HFFc6 (cell line): ENCODE measurements around the gene OPCML. TPM values are rescaled to one million over a fixed set of nuclear protein-coding genes. Genes with fewer than 3 reads are reported as not detected.

Source experiments
- DNase-seq: peaks from one replicate; pipeline ENCODE4 v3.0.0-alpha.2; 2018
- H3K27ac Mint-ChIP-seq: 2 replicates; pipeline ENCODE4 v1.8.0; 2020; ENCODE audit warnings: mild to moderate bottlenecking, mixed read lengths
- H3K27me3 Mint-ChIP-seq: 2 replicates; pipeline ENCODE4 v1.8.0; 2021; ENCODE audit warnings: mild to moderate bottlenecking, moderate library complexity, mixed read lengths; ENCODE audit not compliant: insufficient read depth
- H3K36me3 Mint-ChIP-seq: 2 replicates; pipeline ENCODE4 v1.8.0; 2021; ENCODE audit warnings: low read depth, mixed read lengths
- H3K4me1 Mint-ChIP-seq: 2 replicates; pipeline ENCODE4 v1.8.0; 2020; ENCODE audit warnings: low read depth, mixed read lengths
- H3K4me3 Mint-ChIP-seq: 2 replicates; pipeline ENCODE4 v1.8.0; 2020; ENCODE audit warnings: mild to moderate bottlenecking, moderate library complexity, mixed read lengths
- H3K9me3 Mint-ChIP-seq: 2 replicates; pipeline ENCODE4 v1.8.0; 2020; ENCODE audit warnings: mild to moderate bottlenecking, mixed read lengths
- total RNA-seq, 6 experiments: library from RNA; stranded (reverse); fragmentation: NEBNext Ultra II Directional; extraction: Animal tissue kit (Norgen Biotek cat#: 25700); gene quantifications; 2 replicates in 1 of 6; 3 replicates in 5 of 6; pipeline ENCODE4 v1.2.3, GENCODE V29; 2021
- TF ChIP-seq, protein P1 (sequence below): fragments of 200-600 bp; sonication (generic); IDR thresholded peaks from 2 replicates; pipeline ENCODE4 v1.5.0; 2021; ENCODE audit warnings: antibody characterized with exemption, mild to moderate bottlenecking

The OPCML gene
- total RNA-seq, 6 experiments from 2014 or later = 0.11 to 1.7 (median 0.33) TPM

DNA sequence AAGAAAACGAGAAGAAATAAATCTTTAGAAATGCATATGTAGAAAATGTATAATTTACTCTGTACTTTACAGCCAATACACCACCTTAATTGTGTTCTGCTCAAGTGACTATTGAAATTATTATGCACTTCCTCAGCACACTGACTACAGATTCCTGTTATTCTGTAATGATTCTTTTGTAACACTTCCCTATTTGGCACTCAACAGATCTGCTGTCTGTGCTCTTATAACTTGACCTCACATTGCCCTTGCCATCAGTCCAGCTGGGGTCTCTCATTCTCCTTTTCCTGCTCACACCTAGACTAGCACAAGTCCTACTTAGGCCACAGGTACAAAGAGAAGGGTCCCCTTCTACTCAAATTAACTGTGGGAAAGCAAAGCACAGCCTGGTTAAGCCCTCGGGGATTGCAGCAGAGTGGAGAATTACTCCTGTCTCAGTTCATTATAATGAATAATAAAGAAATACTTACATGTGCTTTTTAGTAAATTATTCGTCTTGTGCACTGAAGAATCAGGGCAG lies 860.4 kb downstream of the OPCML start:
- Mint-ChIP-seq H3K4me3 (no peak overlapping the region), H3K27me3 (no peaks in the 10 kb centered on the region), H3K9me3 (no peaks in the 10 kb centered on the region), H3K4me1 (no peaks in the 10 kb centered on the region; the same call in 1 of the 2 replicates), H3K27ac (no peak overlapping the region), H3K36me3 (no peaks in the 10 kb centered on the region)
- TF ChIP-seq, protein P1, sequence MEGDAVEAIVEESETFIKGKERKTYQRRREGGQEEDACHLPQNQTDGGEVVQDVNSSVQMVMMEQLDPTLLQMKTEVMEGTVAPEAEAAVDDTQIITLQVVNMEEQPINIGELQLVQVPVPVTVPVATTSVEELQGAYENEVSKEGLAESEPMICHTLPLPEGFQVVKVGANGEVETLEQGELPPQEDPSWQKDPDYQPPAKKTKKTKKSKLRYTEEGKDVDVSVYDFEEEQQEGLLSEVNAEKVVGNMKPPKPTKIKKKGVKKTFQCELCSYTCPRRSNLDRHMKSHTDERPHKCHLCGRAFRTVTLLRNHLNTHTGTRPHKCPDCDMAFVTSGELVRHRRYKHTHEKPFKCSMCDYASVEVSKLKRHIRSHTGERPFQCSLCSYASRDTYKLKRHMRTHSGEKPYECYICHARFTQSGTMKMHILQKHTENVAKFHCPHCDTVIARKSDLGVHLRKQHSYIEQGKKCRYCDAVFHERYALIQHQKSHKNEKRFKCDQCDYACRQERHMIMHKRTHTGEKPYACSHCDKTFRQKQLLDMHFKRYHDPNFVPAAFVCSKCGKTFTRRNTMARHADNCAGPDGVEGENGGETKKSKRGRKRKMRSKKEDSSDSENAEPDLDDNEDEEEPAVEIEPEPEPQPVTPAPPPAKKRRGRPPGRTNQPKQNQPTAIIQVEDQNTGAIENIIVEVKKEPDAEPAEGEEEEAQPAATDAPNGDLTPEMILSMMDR = no peak
- DNase-seq = no peak

GRCh38 chr11:132670921-132671675 lies 861.2 kb downstream of the OPCML start:
- H3K27ac Mint-ChIP-seq = no peak overlapping the region
- H3K9me3 Mint-ChIP-seq = no peaks in the 10 kb centered on the region
- H3K27me3 Mint-ChIP-seq = no peaks in the 10 kb centered on the region
- no peak overlapping the region for H3K4me3 Mint-ChIP-seq
- H3K4me1 Mint-ChIP-seq = no peaks in the 10 kb centered on the region; the same call in 1 of the 2 replicates
- TF ChIP-seq, protein P1 = no peak
- no peaks in the 10 kb centered on the region for H3K36me3 Mint-ChIP-seq
- no peak for DNase-seq

DNA sequence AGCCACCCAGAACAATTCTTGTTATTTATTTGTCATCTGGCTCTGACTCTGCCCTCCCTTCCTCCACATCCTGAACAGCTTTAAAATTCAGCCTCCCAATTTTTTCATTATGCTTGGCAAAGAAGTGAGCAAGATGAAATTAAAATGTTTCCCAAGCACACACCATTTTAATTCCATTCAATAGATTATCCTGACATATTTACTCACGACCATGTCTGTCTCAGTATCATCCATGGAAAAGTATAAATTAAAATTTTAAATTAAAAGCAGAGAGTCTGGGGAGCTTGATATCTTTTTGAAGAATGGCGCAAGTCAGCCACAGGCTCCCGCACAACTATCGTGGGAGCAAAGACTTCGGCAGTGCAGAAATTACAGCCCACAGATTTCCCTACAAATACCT lies 862.4 kb downstream of the OPCML start:
- Mint-ChIP-seq H3K4me1 (no peaks in the 10 kb centered on the region; the same call in 1 of the 2 replicates), H3K27me3 (no peaks in the 10 kb centered on the region; the same call in 1 of the 2 replicates), H3K4me3 (no peak overlapping the region), H3K36me3 (no peaks in the 10 kb centered on the region), H3K27ac (no peak overlapping the region), H3K9me3 (no peaks in the 10 kb centered on the region)
- TF ChIP-seq, protein P1 = no peak
- DNase-seq = no peak

- DNase-seq = no peak
- Mint-ChIP-seq H3K9me3 (no peaks in the 10 kb centered on the region), H3K27me3 (peaks cover 2% of the 10 kb centered on the region; the same call in 1 of the 2 replicates), H3K4me1 (no peaks in the 10 kb centered on the region), H3K27ac (no peak overlapping the region), H3K4me3 (no peak overlapping the region), H3K36me3 (no peaks in the 10 kb centered on the region)
- TF ChIP-seq, protein P1 = no peak
These were observed 867.1 kb downstream of the OPCML start for GRCh38 chr11:132665205-132665604.

DNA sequence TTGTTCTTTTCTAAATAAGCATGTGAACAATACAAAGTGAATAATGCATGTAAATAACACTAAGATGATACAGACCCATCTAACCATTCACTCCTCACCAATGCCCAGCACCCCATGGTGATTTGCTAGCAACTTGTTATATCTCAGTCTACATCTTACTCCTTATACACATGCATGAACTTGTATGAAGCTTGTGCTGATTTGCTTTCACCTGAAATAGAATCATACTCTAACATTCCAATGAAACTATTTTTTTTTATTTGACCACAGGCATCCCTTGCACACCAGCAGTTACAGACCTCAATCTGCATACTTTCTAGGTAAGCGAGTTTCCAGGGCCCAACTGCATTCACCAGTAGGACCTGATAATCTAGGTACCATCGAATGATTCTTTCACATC lies 873.6 kb downstream of the OPCML start:
- H3K4me1 Mint-ChIP-seq = no peaks in the 10 kb centered on the region
- no peak overlapping the region for H3K27ac Mint-ChIP-seq
- DNase-seq = no peak
- H3K36me3 Mint-ChIP-seq = no peaks in the 10 kb centered on the region
- no peaks in the 10 kb centered on the region for H3K9me3 Mint-ChIP-seq
- H3K27me3 Mint-ChIP-seq = peaks cover 3% of the 10 kb centered on the region; the same call in 1 of the 2 replicates
- no peak overlapping the region for H3K4me3 Mint-ChIP-seq
- TF ChIP-seq, protein P1 = no peak
